Ovary (tissue), 3 donors: ENCODE data around the gene POMGNT1.
"Not testable (repeated sequence)": the region's sequence is repeated elsewhere in the genome, so short reads cannot be mapped to it uniquely, and the experiment has no call there.

Experiments
- CTCF ChIP-seq, 3 donors: fragments of 450-650 bp in 2 of 3; fragments of 200-600 bp in 1 of 3; IDR thresholded peaks; one replicate each; pipeline versions ENCODE4 v1.5.1 to v1.8.0; 2016 to 2022; ENCODE audit warnings: antibody characterized with exemption in 3 of 3, mild to moderate bottlenecking in 1 of 3
- EP300 ChIP-seq: sonication (generic); formaldehyde crosslinking; IDR thresholded peaks from one replicate; pipeline ENCODE4 v1.6.1; 2017; ENCODE audit warnings: antibody characterized with exemption
- POLR2A ChIP-seq: fragments of 450-650 bp; IDR thresholded peaks from one replicate; pipeline ENCODE4 v1.6.1; 2017; ENCODE audit warnings: antibody characterized with exemption, mild to moderate bottlenecking, moderate library complexity
- donor health status: DM: no; HTN: no; CAD: no.

- not testable (repeated sequence) for TF ChIP-seq EP300; CTCF (IDR thresholded peaks at IDR 0.05); POLR2A
Measured at GRCh38 chr1:46231231-46231630, 33.0 kb upstream of the POMGNT1 start.
